GM12864 (cell line): Measurements from ENCODE around the gene DPP9.

Experiments
- DNase-seq: peaks from one replicate; pipeline ENCODE4 v3.0.0-alpha.2; 2011; ENCODE audit warnings: low read depth
- H3K4me3 ChIP-seq: 2 replicates; pipeline ENCODE4 v1.5.1; 2011; ENCODE audit warnings: mild to moderate bottlenecking, low read depth, low read length, control low read depth
- CTCF ChIP-seq: IDR thresholded peaks from 2 replicates; pipeline ENCODE4 v1.5.1; 2011; ENCODE audit warnings: low read depth, mild to moderate bottlenecking, moderate library complexity, low read length, control low read depth, inconsistent platforms; ENCODE audit errors: missing control alignments

Gene DPP9

GRCh38 chr19:4723595-4724514 is at the start of gene DPP9:
Gene DPP9, minus strand, starts transcription at chr19:4723842. Its CDS starts 3,936 bp downstream, at chr19:4719906.
- DNase-seq, result peak; percentile 98
- H3K4me3 ChIP-seq, result peak within 1 kb of the TSS; percentile 99
- TF ChIP-seq CTCF, result no peak

GRCh38 chr19:4773047-4773640 is 49.5 kb upstream of the DPP9 start:
- H3K4me3 ChIP-seq, result no peak overlapping the region
- no peak for DNase-seq
- no peak for TF ChIP-seq CTCF

- no peak overlapping the region for H3K4me3 ChIP-seq
- no peak for DNase-seq
- TF ChIP-seq CTCF, result no peak
These were observed 48.9 kb upstream of the DPP9 start for GRCh38 chr19:4772566-4772965.

- no peak overlapping the region for H3K4me3 ChIP-seq
- no peak for TF ChIP-seq CTCF
- DNase-seq, result peak; percentile 26
These were observed 45.5 kb upstream of the DPP9 start for GRCh38 chr19:4768934-4769777.

GRCh38 chr19:4764393-4764660 is 40.7 kb upstream of the DPP9 start:
- TF ChIP-seq CTCF, result no peak
- no peak overlapping the region for H3K4me3 ChIP-seq
- DNase-seq, result no peak

- no peak overlapping the region for H3K4me3 ChIP-seq
- no peak for TF ChIP-seq CTCF
- no peak for DNase-seq
These were observed 39.4 kb upstream of the DPP9 start for GRCh38 chr19:4763021-4763420.
